Measurements from ENCODE around the gene IL17RA.

GRCh38 chr22:17085277-17086181 lies 729 bp downstream of the IL17RA start:
- TF ChIP-seq EZH2phosphoT487 (IDR thresholded peaks at IDR 0.05; ENCODE audit: insufficient read depth, low read depth), result no peak
- no peak for TF ChIP-seq EZH2 (IDR thresholded peaks at IDR 0.05; ENCODE audit: insufficient read depth, poor library complexity, severe bottlenecking)

Data from GM23248 (cell line).